ENCODE results near the gene PDGFC. TPM values are rescaled to one million over a fixed set of nuclear protein-coding genes. Genes with fewer than 3 reads are reported as not detected.

PDGFC gene
- total and polyA plus RNA-seq, 2 experiments from 2014 or later: 35.5 to 63.3 TPM

- no peaks in the 10 kb centered on the region for H3K79me2 ChIP-seq
- TF ChIP-seq EZH2 (IDR thresholded peaks at IDR 0.05; ENCODE audit: borderline replicate concordance): no peak
- no peak for TF ChIP-seq EZH2phosphoT487 (IDR thresholded peaks at IDR 0.05; ENCODE audit: low read depth, severe bottlenecking, unreplicated experiment)
- TF ChIP-seq CTCF (IDR thresholded peaks at IDR 0.05; ENCODE audit: poor library complexity): no peak
- no peak overlapping the region for H2AFZ ChIP-seq
- H3K4me2 ChIP-seq: no peak overlapping the region
- H3K27me3 ChIP-seq: no peaks in the 10 kb centered on the region
- WGBS (ENCODE audit: low lambda C conversion rate, missing lambda C conversion rate): 97% methylated on average over 9 of the region's 11 CpGs
- DNase-seq (ENCODE audit: low spot score): no peak
- H3K4me3 ChIP-seq: no peak overlapping the region
- no peak overlapping the region for H3K27ac ChIP-seq
- H4K20me1 ChIP-seq (ENCODE audit: insufficient read depth, poor library complexity, severe bottlenecking): no peaks in the 10 kb centered on the region
- no peaks in the 10 kb centered on the region for H3K36me3 ChIP-seq (replicated peaks; ENCODE audit: insufficient read depth, low read depth)
- no peaks in the 10 kb centered on the region for H3K4me1 ChIP-seq (ENCODE audit: insufficient read depth)
- H3K9me2 ChIP-seq (replicated peaks; ENCODE audit: insufficient read depth): no peaks in the 10 kb centered on the region
- H3K9me3 ChIP-seq (ENCODE audit: low read depth): no peaks in the 10 kb centered on the region
Observed at GRCh38 chr4:156723951-156724668, 247.5 kb downstream of the PDGFC start.

- Histone ChIP-seq H3K4me3 (no peak overlapping the region), H3K9me3 (ENCODE audit: low read depth) (no peaks in the 10 kb centered on the region), H3K27ac (peak overlapping the region; percentile 45), H3K27me3 (no peaks in the 10 kb centered on the region), H3K79me2 (no peaks in the 10 kb centered on the region), H3K36me3 (replicated peaks; ENCODE audit: insufficient read depth, low read depth) (no peaks in the 10 kb centered on the region), H3K9me2 (replicated peaks; ENCODE audit: insufficient read depth) (no peaks in the 10 kb centered on the region), H3K4me2 (peak overlapping the region; percentile 48), H4K20me1 (ENCODE audit: insufficient read depth, poor library complexity, severe bottlenecking) (no peaks in the 10 kb centered on the region), H2AFZ (peak overlapping the region; percentile 13), H3K4me1 (ENCODE audit: insufficient read depth) (no peaks in the 10 kb centered on the region)
- WGBS (ENCODE audit: low lambda C conversion rate, missing lambda C conversion rate): 58% methylated on average over 8 of the region's 8 CpGs
- DNase-seq (ENCODE audit: low spot score): peak; percentile 39
- no peak for TF ChIP-seq EZH2phosphoT487 (IDR thresholded peaks at IDR 0.05; ENCODE audit: low read depth, severe bottlenecking, unreplicated experiment)
- TF ChIP-seq EZH2 (IDR thresholded peaks at IDR 0.05; ENCODE audit: borderline replicate concordance): no peak
- no peak for TF ChIP-seq CTCF (IDR thresholded peaks at IDR 0.05; ENCODE audit: poor library complexity)
Observed at GRCh38 chr4:156718226-156718625, 253.4 kb downstream of the PDGFC start.

- Histone ChIP-seq H3K4me3 (no peak overlapping the region), H3K27me3 (no peaks in the 10 kb centered on the region), H3K79me2 (no peaks in the 10 kb centered on the region), H3K36me3 (replicated peaks; ENCODE audit: insufficient read depth, low read depth) (no peaks in the 10 kb centered on the region), H3K9me3 (ENCODE audit: low read depth) (no peaks in the 10 kb centered on the region), H3K9me2 (replicated peaks; ENCODE audit: insufficient read depth) (no peaks in the 10 kb centered on the region), H4K20me1 (ENCODE audit: insufficient read depth, poor library complexity, severe bottlenecking) (no peaks in the 10 kb centered on the region), H3K4me2 (no peak overlapping the region), H3K27ac (no peak overlapping the region), H3K4me1 (ENCODE audit: insufficient read depth) (no peaks in the 10 kb centered on the region), H2AFZ (no peak overlapping the region)
- TF ChIP-seq EZH2 (IDR thresholded peaks at IDR 0.05; ENCODE audit: borderline replicate concordance): no peak
- TF ChIP-seq CTCF (IDR thresholded peaks at IDR 0.05; ENCODE audit: poor library complexity): no peak
- no peak for TF ChIP-seq EZH2phosphoT487 (IDR thresholded peaks at IDR 0.05; ENCODE audit: low read depth, severe bottlenecking, unreplicated experiment)
- DNase-seq (ENCODE audit: low spot score): no peak
- WGBS (ENCODE audit: low lambda C conversion rate, missing lambda C conversion rate): 82% methylated on average over 4 of the region's 4 CpGs
Observed at GRCh38 chr4:156711193-156711590, 260.4 kb downstream of the PDGFC start.

Small RNA genes within 50 kb of the gene (small RNA-seq; reads per million reads assigned to genes)
- gene AC092608.2: not detected

Other genes with a start within 250 kb of the PDGFC start
- 4.8 and 7.2 TPM in 2 replicates for gene GLRB, start 104.4 kb upstream of the PDGFC start, total RNA-seq
- 3.3 and 5.2 TPM in 2 replicates for gene GLRB, start 104.4 kb upstream of the PDGFC start, polyA plus RNA-seq
- gene GRIA2, start 248.9 kb upstream of the PDGFC start, total RNA-seq: 1.5 and 4.2 TPM in 2 replicates
- gene GRIA2, start 248.9 kb upstream of the PDGFC start, polyA plus RNA-seq: 0.46 and 1.5 TPM in 2 replicates

Measured in hepatocyte (in vitro differentiated cells).